ENCODE measurements around the gene AZIN2.
A peak's percentile ranks its signal among the peaks of the same experiment; 100 is the strongest.

Gene AZIN2

GRCh38 chr1:33093004-33093403, 12.1 kb downstream of the AZIN2 start:
- no peak for TF ChIP-seq CTCF (IDR thresholded peaks at IDR 0.05; ENCODE audit: extremely low read depth, insufficient read depth, missing control alignments)
- in situ Hi-C loops (cut with MboI; ENCODE audit: low pct_unique_long_range_greater_than_20kb, low sequenced_read_pairs, unreplicated experiment) = no loop called here
- DNase-seq (ENCODE audit: low spot score) = no peak

- TF ChIP-seq CTCF (IDR thresholded peaks at IDR 0.05; ENCODE audit: extremely low read depth, insufficient read depth, missing control alignments) = no peak
- in situ Hi-C loops (cut with MboI; ENCODE audit: low pct_unique_long_range_greater_than_20kb, low sequenced_read_pairs, unreplicated experiment) = no loop called here
- DNase-seq (ENCODE audit: low spot score) = no peak
Measured at GRCh38 chr1:33094486-33094885, 13.5 kb downstream of the AZIN2 start.

- DNase-seq (ENCODE audit: low spot score) = no peak
- peak; percentile 88 for TF ChIP-seq CTCF (IDR thresholded peaks at IDR 0.05; ENCODE audit: extremely low read depth, insufficient read depth, missing control alignments)
- in situ Hi-C loops (cut with MboI; ENCODE audit: low pct_unique_long_range_greater_than_20kb, low sequenced_read_pairs, unreplicated experiment) = no loop called here
Measured at GRCh38 chr1:33094971-33095604, 14.1 kb downstream of the AZIN2 start.

- DNase-seq (ENCODE audit: low spot score) = no peak
- no peak for TF ChIP-seq CTCF (IDR thresholded peaks at IDR 0.05; ENCODE audit: extremely low read depth, insufficient read depth, missing control alignments)
- in situ Hi-C loops (cut with MboI; ENCODE audit: low pct_unique_long_range_greater_than_20kb, low sequenced_read_pairs, unreplicated experiment) = no loop called here
Measured at GRCh38 chr1:33096363-33097005, 15.5 kb downstream of the AZIN2 start.

- in situ Hi-C loops (cut with MboI; ENCODE audit: low pct_unique_long_range_greater_than_20kb, low sequenced_read_pairs, unreplicated experiment) = no loop called here
- no peak for TF ChIP-seq CTCF (IDR thresholded peaks at IDR 0.05; ENCODE audit: extremely low read depth, insufficient read depth, missing control alignments)
- no peak for DNase-seq (ENCODE audit: low spot score)
Measured at GRCh38 chr1:33097137-33097611, 16.2 kb downstream of the AZIN2 start.

- in situ Hi-C loops (cut with MboI; ENCODE audit: low pct_unique_long_range_greater_than_20kb, low sequenced_read_pairs, unreplicated experiment) = no loop called here
- DNase-seq (ENCODE audit: low spot score) = no peak
- TF ChIP-seq CTCF (IDR thresholded peaks at IDR 0.05; ENCODE audit: extremely low read depth, insufficient read depth, missing control alignments) = no peak
Measured at GRCh38 chr1:33097762-33098161, 16.8 kb downstream of the AZIN2 start.
